H1 (cell line): ENCODE measurements around the gene MYO16. TPM values are rescaled to one million over a fixed set of nuclear protein-coding genes. Genes with fewer than 3 reads are reported as not detected.

Experiments
- CTCF ChIA-PET: fragments of 300-600 bp; sonication (Branson Sonifier 250); formaldehyde crosslinking; loops from one replicate; lab custom pipeline; 2021; ENCODE audit not compliant: partially characterized antibody; lab: Charles Lee
- POLR2A ChIA-PET: fragments of 300-600 bp; sonication (Branson Sonifier 250); formaldehyde crosslinking; loops from one replicate; lab custom pipeline; 2021; ENCODE audit warnings: inconsistent platforms; ENCODE audit not compliant: partially characterized antibody; lab: Charles Lee
- DNase-seq, 2 experiments: peaks; one replicate each; pipeline versions ENCODE4 v3.0.0 to v3.0.0-alpha.2; 2010 to 2022; ENCODE audit warnings: low spot score in 2 of 2, low read depth in 1 of 2, mixed read lengths in 1 of 2
- FAIRE-seq: peaks from 2 replicates; lab custom pipeline; 2011; peaks lifted over from hg19 to GRCh38; lab: Jason Lieb, UNC
- H2AFZ ChIP-seq: 2 replicates; pipeline ENCODE4 v1.8.1; 2012; ENCODE audit warnings: low read length, inconsistent platforms
- H2AK5ac ChIP-seq: 2 replicates; pipeline ENCODE4 v1.6.1; 2013; ENCODE audit warnings: low read depth, low read length
- H2BK120ac ChIP-seq: replicated peaks from 2 replicates; pipeline ENCODE3; 2013; ENCODE audit warnings: low read depth, low read length, inconsistent platforms
- H2BK12ac ChIP-seq: 2 replicates; pipeline ENCODE4 v1.6.1; 2013; ENCODE audit warnings: low read depth, low read length
- H2BK15ac ChIP-seq: 2 replicates; pipeline ENCODE4 v1.6.1; 2013; ENCODE audit warnings: low read length
- H2BK20ac ChIP-seq: 2 replicates; pipeline ENCODE4 v1.6.1; 2013; ENCODE audit warnings: low read length
- H2BK5ac ChIP-seq: 2 replicates; pipeline ENCODE4 v1.6.1; 2013; ENCODE audit warnings: low read depth, low read length
- H3K14ac ChIP-seq: 2 replicates; pipeline ENCODE4 v1.6.1; 2013; ENCODE audit warnings: inconsistent platforms; ENCODE audit not compliant: insufficient read length
- H3K18ac ChIP-seq: 2 replicates; pipeline ENCODE4 v1.6.1; 2013; ENCODE audit warnings: low read length; ENCODE audit errors: extremely low read depth
- H3K23ac ChIP-seq: 2 replicates; pipeline ENCODE4 v1.6.1; 2013; ENCODE audit warnings: inconsistent platforms; ENCODE audit not compliant: insufficient read length
- H3K23me2 ChIP-seq: 2 replicates; pipeline ENCODE4 v1.6.1; 2013; ENCODE audit warnings: low read depth, low read length
- H3K27ac ChIP-seq: 2 replicates; pipeline ENCODE4 v1.6.1; 2011; ENCODE audit warnings: low read depth, low read length, inconsistent platforms
- H3K27me3 ChIP-seq, 4 experiments: replicated peaks in 1 of 4; 1 replicate in 1 of 4; 2 replicates in 3 of 4; pipeline versions ENCODE4 v1.6.1 to v1.8.1; 2011 to 2013; ENCODE audit warnings: low read length in 3 of 4, mild to moderate bottlenecking in 3 of 4, inconsistent platforms in 2 of 4, mixed read lengths in 2 of 4, moderate library complexity in 1 of 4; ENCODE audit not compliant: control insufficient read depth in 3 of 4, insufficient read depth in 3 of 4; ENCODE audit errors: extremely low read depth in 1 of 4
- H3K36me3 ChIP-seq, 4 experiments: 2 replicates each; pipeline versions ENCODE4 v1.6.1 to v1.8.1; 2011 to 2013; ENCODE audit warnings: mild to moderate bottlenecking in 4 of 4, low read length in 3 of 4, moderate library complexity in 2 of 4, control low read depth in 1 of 4, inconsistent platforms in 1 of 4; ENCODE audit not compliant: insufficient read depth in 4 of 4, control insufficient read depth in 2 of 4
- H3K4ac ChIP-seq: replicated peaks from 2 replicates; pipeline ENCODE3; 2013; ENCODE audit warnings: low read length, low read depth, mixed read lengths, inconsistent platforms; ENCODE audit not compliant: insufficient read length
- H3K4me1 ChIP-seq, 4 experiments: replicated peaks in 1 of 4; 1 replicate in 1 of 4; 2 replicates in 3 of 4; pipeline versions ENCODE4 v1.6.1 to v1.8.1; 2011 to 2013; ENCODE audit warnings: low read length in 3 of 4, inconsistent platforms in 2 of 4, mixed read lengths in 1 of 4; ENCODE audit not compliant: insufficient read depth in 4 of 4, control insufficient read depth in 3 of 4
- H3K4me2 ChIP-seq, 2 experiments: 2 replicates each; pipeline versions ENCODE4 v1.6.1 to v1.8.1; 2011 to 2013; ENCODE audit warnings: low read depth in 2 of 2, low read length in 2 of 2, control low read depth in 1 of 2, inconsistent platforms in 1 of 2, mild to moderate bottlenecking in 1 of 2; ENCODE audit not compliant: insufficient read depth in 1 of 2
- H3K4me3 ChIP-seq, 4 experiments: fragments of 200-600, 300-600 bp in 1 of 4; sonication (generic), shearing (Covaris generic), sonication (Bioruptor Twin) in 1 of 4; 2 replicates each; pipeline versions ENCODE4 v1.5.1 to v1.8.1; 2011 to 2016; ENCODE audit warnings: low read length in 4 of 4, low read depth in 3 of 4, control low read depth in 2 of 4, inconsistent platforms in 2 of 4, mild to moderate bottlenecking in 2 of 4, mixed read lengths in 1 of 4, moderate library complexity in 1 of 4; ENCODE audit not compliant: insufficient read depth in 2 of 4; ENCODE audit errors: extremely low read depth in 1 of 4
- H3K56ac ChIP-seq: replicated peaks from 2 replicates; pipeline ENCODE3; 2013; ENCODE audit warnings: low read depth, mild to moderate bottlenecking, mixed read lengths, low read length, inconsistent platforms; ENCODE audit not compliant: insufficient read length
- H3K79me1 ChIP-seq: 2 replicates; pipeline ENCODE4 v1.6.1; 2013; ENCODE audit warnings: low read depth, low read length, control low read depth
- H3K79me2 ChIP-seq, 2 experiments: 2 replicates each; pipeline versions ENCODE4 v1.6.1 to v1.8.1; 2012 to 2013; ENCODE audit warnings: low read length in 2 of 2, mild to moderate bottlenecking in 2 of 2, inconsistent platforms in 1 of 2; ENCODE audit not compliant: insufficient read depth in 2 of 2, control insufficient read depth in 1 of 2
- H3K9ac ChIP-seq, 4 experiments: replicated peaks in 1 of 4; 1 replicate in 1 of 4; 2 replicates in 3 of 4; pipeline versions ENCODE4 v1.6.1 to v1.8.1; 2011 to 2013; ENCODE audit warnings: low read depth in 3 of 4, low read length in 3 of 4, control low read depth in 2 of 4, mild to moderate bottlenecking in 2 of 4, moderate library complexity in 2 of 4, inconsistent platforms in 1 of 4; ENCODE audit errors: extremely low read depth in 1 of 4
- H3K9me3 ChIP-seq, 2 experiments: 2 replicates each; pipeline versions ENCODE4 v1.6.1 to v1.8.1; 2012 to 2013; ENCODE audit warnings: mild to moderate bottlenecking in 2 of 2, moderate library complexity in 2 of 2, control low read depth in 1 of 2, inconsistent platforms in 1 of 2, low read depth in 1 of 2, low read length in 1 of 2, mixed read lengths in 1 of 2; ENCODE audit not compliant: insufficient read depth in 2 of 2
- H4K20me1 ChIP-seq, 2 experiments: replicated peaks in 1 of 2; 2 replicates each; pipeline versions ENCODE3 to v1.8.1; 2011 to 2013; ENCODE audit warnings: inconsistent platforms in 2 of 2, low read length in 2 of 2, mild to moderate bottlenecking in 1 of 2; ENCODE audit not compliant: insufficient read depth in 2 of 2, control insufficient read depth in 1 of 2
- H4K5ac ChIP-seq: 2 replicates; pipeline ENCODE4 v1.6.1; 2013; ENCODE audit warnings: low read length, low read depth, mixed read lengths, inconsistent platforms; ENCODE audit not compliant: insufficient read length
- H4K8ac ChIP-seq: 2 replicates; pipeline ENCODE4 v1.8.0; 2013; ENCODE audit warnings: mild to moderate bottlenecking, moderate library complexity, low read length, inconsistent platforms; ENCODE audit not compliant: insufficient read depth; ENCODE audit errors: extremely low read depth
- H4K91ac ChIP-seq: replicated peaks from 2 replicates; pipeline ENCODE3; 2013; ENCODE audit warnings: low read length, mixed read lengths, inconsistent platforms; ENCODE audit not compliant: insufficient read length
- BRCA1 ChIP-seq: IDR thresholded peaks from 2 replicates; pipeline ENCODE4 v1.6.1; 2012; ENCODE audit warnings: low read depth, low read length, improper control_type of control experiment
- CHD1 ChIP-seq: IDR thresholded peaks from 2 replicates; pipeline ENCODE4 v1.6.1; 2012; ENCODE audit warnings: low read depth, low read length, improper control_type of control experiment
- EP300 ChIP-seq, 2 experiments: IDR thresholded peaks; 1 replicate in 1 of 2; 2 replicates in 1 of 2; pipeline ENCODE4 v1.6.1; 2011 to 2012; ENCODE audit warnings: low read depth in 2 of 2, low read length in 2 of 2, mild to moderate bottlenecking in 2 of 2, borderline replicate concordance in 1 of 2, inconsistent platforms in 1 of 2, moderate library complexity in 1 of 2
- SAP30 ChIP-seq: fragments of 300-600 bp; sonication (generic); IDR thresholded peaks from 2 replicates; pipeline ENCODE4 v1.7.1; 2012; ENCODE audit warnings: low read length, moderate library complexity, mild to moderate bottlenecking, inconsistent platforms; ENCODE audit not compliant: insufficient read depth, insufficient replicate concordance
- WGBS, 2 experiments: shearing (Covaris generic) in 1 of 2; methylation state at CpG; one replicate each; pipeline versions ENCODE4 v1.1.6 to v1.1.7; 2013 to 2015; ENCODE audit warnings: low lambda C conversion rate in 2 of 2, mixed read lengths in 2 of 2, inconsistent platforms in 1 of 2, low coverage in 1 of 2, missing lambda C conversion rate in 1 of 2; ENCODE audit not compliant: insufficient replicate concordance in 2 of 2, insufficient coverage in 1 of 2, insufficient read length in 1 of 2; ENCODE audit errors: extremely low coverage in 1 of 2, missing lambda C conversion rate in 1 of 2; 5-methylcytosine and 5-hydroxymethylcytosine counted together
- polyA plus RNA-seq, 7 experiments: library from polyadenylated mRNA; depleted of rRNA in 3 of 7; stranded (reverse) in 5 of 7; unstranded in 2 of 7; fragments of >200 nt in 5 of 7; fragments of 200-250 nt in 2 of 7; gene quantifications; 1 replicate in 5 of 7; 2 replicates in 1 of 7; 4 replicates in 1 of 7; pipeline versions ENCODE4 v1.2.1 to v1.2.3, GENCODE V29; 2011 to 2013; ENCODE audit warnings: missing spikeins in 2 of 7, mixed read lengths in 2 of 7
- total RNA-seq: library from RNA; stranded (reverse); fragmentation: NEBNext Ultra II Directional; extraction: Animal tissue kit (Norgen Biotek cat#: 25700); gene quantifications from 2 replicates; pipeline ENCODE4 v1.2.1, GENCODE V29; 2021

The MYO16 gene
- total and polyA plus RNA-seq, 2 of the 8 experiments (the other 6 are each of a cell fraction or from before 2014, with no cell fraction given), result 0.02 to 0.22 TPM

DNA sequence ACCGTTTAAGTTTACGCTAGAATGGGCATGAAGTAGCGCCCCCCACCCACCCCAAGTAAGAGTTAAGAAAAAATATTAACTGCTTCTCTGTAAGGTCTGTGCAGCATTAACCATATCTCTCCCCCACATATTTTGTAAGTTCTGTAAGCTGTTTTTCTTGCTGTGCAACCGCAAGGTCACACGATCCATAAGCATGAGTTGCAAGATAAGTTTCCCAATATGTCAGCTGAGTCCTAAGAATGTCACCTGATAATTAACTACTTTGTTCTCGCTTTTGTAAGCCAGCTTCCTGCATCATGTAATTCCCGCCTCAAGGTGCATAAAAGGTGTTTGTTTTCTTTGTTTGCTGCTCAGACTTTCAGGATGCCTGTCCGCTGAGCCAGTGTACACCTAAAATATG, 187.0 kb downstream of the MYO16 start:
- Histone ChIP-seq H3K9ac (no peak overlapping the region), H3K27ac (no peak overlapping the region), H3K23me2 (no peaks in the 10 kb centered on the region), H3K23ac (no peak overlapping the region), H2AK5ac (no peak overlapping the region), H3K56ac (no peak overlapping the region), H4K20me1 (no peaks in the 10 kb centered on the region), H4K8ac (no peak overlapping the region), H2BK5ac (no peak overlapping the region), H3K4me2 (no peak overlapping the region), H3K79me2 (no peaks in the 10 kb centered on the region), H3K4me1 (no peaks in the 10 kb centered on the region), H3K4me3 (no peak overlapping the region), H4K5ac (no peak overlapping the region), H3K18ac (no peak overlapping the region), H3K14ac (no peak overlapping the region), H3K36me3 (no peaks in the 10 kb centered on the region), H2BK12ac (no peak overlapping the region), H3K79me1 (no peaks in the 10 kb centered on the region), H2BK120ac (no peak overlapping the region), H2BK15ac (no peak overlapping the region), H3K27me3 (no peaks in the 10 kb centered on the region), H2AFZ (peak overlapping the region; percentile 66; the same call in 1 of the 2 replicates), H4K91ac (no peak overlapping the region), H3K9me3 (no peaks in the 10 kb centered on the region), H2BK20ac (no peak overlapping the region), H3K4ac (no peak overlapping the region)
- ChIA-PET CTCF (no interaction called here), POLR2A (no interaction called here)
- no peak for DNase-seq
- no peak for FAIRE-seq
- WGBS, 2 experiments, result 96% methylated on average over 8 of the region's 8 CpGs; no CpG with 5 or more reads in 1 of the 2 experiments
- TF ChIP-seq SAP30 (no peak), EP300 (IDR thresholded peaks at IDR 0.05; ENCODE audit: borderline replicate concordance in 1 of 2, low read depth in 2 of 2, low read length in 2 of 2) (no peak), CHD1 (no peak), BRCA1 (no peak)
